ENCODE data around the gene LARP7. TPM values are rescaled to one million over a fixed set of nuclear protein-coding genes. Genes with fewer than 3 reads are reported as not detected.

Gene LARP7
- total and polyA plus RNA-seq, 2 donors (not counting 1 experiment from before 2014, with no cell fraction given), result 30.5 to 57.4 TPM

DNA sequence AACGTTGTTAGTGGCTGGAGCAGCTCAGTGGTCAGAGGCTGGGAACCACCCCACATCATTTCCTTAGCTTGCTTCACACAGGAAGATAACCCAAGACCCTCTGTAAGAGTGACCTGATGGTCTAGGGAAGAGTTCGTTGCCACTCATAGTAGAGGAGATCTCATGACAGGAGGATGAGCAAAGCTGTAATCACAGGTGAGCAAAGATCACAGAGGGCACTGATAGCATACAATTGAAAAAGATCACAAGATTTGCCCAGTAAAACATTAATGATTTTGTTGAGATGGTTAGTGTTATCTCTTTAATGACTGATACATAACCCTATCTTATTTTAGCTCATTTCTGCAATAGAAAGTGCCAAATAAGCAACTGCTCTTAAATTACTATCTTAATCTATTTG lies 44.1 kb downstream of the LARP7 start:
- no peak for DNase-seq
- 57% methylated on average over 1 of the region's 2 CpGs for WGBS (ENCODE audit: insufficient coverage)
- ChIA-PET POLR2A (no interaction called here), CTCF (no interaction called here)
- Histone ChIP-seq H3K27me3 (replicated peaks in 1 of 4; ENCODE audit: control extremely low read depth in 1 of 4, control insufficient read depth in 3 of 4, insufficient read depth in 4 of 4, low read length in 3 of 4) (no peaks in the 10 kb centered on the region), H3K9ac (ENCODE audit: low read length) (no peak overlapping the region), H4K20me1 (ENCODE audit: control insufficient read depth, insufficient read depth, low read length, poor library complexity, severe bottlenecking) (no peaks in the 10 kb centered on the region), H3K4me2 (replicated peaks; ENCODE audit: low read depth, low read length, poor library complexity, severe bottlenecking) (no peak overlapping the region), H3K27ac (ENCODE audit: low read length in 2 of 2) (no peak overlapping the region), H3K36me3 (replicated peaks in 1 of 2; ENCODE audit: control extremely low read depth in 1 of 2, control insufficient read depth in 1 of 2, extremely low read depth in 1 of 2, insufficient read depth in 2 of 2, low read length in 1 of 2) (no peaks in the 10 kb centered on the region), H2AFZ (ENCODE audit: insufficient read depth, low read depth, low read length, poor library complexity, severe bottlenecking) (no peak overlapping the region), H3K4me3 (ENCODE audit: control extremely low read depth in 1 of 5, extremely low read depth in 1 of 5, insufficient read depth in 1 of 5, low read depth in 2 of 5, low read length in 4 of 5) (no peak overlapping the region), H3K79me2 (ENCODE audit: control insufficient read depth, insufficient read depth, low read length) (no peaks in the 10 kb centered on the region), H3K9me3 (ENCODE audit: control extremely low read depth in 1 of 3, control insufficient read depth in 2 of 3, insufficient read depth in 1 of 3, low read length in 2 of 3) (no peaks in the 10 kb centered on the region), H3K4me1 (ENCODE audit: control insufficient read depth in 2 of 2, insufficient read depth in 2 of 2, low read length in 2 of 2) (no peaks in the 10 kb centered on the region)
- no peak overlapping the region for H3K27ac Mint-ChIP-seq
- no peaks in the 10 kb centered on the region for H3K4me1 Mint-ChIP-seq
- no peak for ATAC-seq (ENCODE audit: low read depth)
- H3K9me3 Mint-ChIP-seq (ENCODE audit: insufficient read depth), result no peaks in the 10 kb centered on the region
- intact Hi-C loops (cut with micrococcal nuclease), result no loop called here
- H3K4me3 Mint-ChIP-seq, result no peak overlapping the region
- peaks cover 3% of the 10 kb centered on the region for H3K27me3 Mint-ChIP-seq
- TF ChIP-seq, protein P1, sequence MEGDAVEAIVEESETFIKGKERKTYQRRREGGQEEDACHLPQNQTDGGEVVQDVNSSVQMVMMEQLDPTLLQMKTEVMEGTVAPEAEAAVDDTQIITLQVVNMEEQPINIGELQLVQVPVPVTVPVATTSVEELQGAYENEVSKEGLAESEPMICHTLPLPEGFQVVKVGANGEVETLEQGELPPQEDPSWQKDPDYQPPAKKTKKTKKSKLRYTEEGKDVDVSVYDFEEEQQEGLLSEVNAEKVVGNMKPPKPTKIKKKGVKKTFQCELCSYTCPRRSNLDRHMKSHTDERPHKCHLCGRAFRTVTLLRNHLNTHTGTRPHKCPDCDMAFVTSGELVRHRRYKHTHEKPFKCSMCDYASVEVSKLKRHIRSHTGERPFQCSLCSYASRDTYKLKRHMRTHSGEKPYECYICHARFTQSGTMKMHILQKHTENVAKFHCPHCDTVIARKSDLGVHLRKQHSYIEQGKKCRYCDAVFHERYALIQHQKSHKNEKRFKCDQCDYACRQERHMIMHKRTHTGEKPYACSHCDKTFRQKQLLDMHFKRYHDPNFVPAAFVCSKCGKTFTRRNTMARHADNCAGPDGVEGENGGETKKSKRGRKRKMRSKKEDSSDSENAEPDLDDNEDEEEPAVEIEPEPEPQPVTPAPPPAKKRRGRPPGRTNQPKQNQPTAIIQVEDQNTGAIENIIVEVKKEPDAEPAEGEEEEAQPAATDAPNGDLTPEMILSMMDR (IDR thresholded peaks at IDR 0.05), result no peak
- TF ChIP-seq EZH2 (IDR thresholded peaks at IDR 0.05; ENCODE audit: borderline replicate concordance, insufficient read depth, low read depth, low read length, poor library complexity, severe bottlenecking), result no peak

DNA sequence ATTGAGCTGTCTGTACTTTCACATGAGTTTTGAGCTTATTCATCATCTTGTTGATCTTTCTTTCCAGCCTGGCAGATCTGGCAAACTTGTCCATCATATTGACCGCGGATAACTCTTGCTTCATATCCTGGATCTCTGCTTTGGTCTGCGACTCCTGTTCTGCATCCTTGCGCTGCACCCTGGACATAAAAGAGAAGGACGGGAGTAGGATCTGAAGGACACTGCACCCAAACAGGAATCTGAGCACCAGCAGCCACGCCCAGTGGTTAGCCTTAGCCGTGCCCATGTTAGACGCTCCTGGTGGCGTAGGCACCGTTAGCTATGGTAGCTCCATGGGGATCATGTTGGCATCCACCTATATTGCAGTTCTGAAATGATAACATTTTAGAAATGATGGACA lies 56.6 kb downstream of the LARP7 start:
- no peak overlapping the region for H3K4me2 ChIP-seq (replicated peaks; ENCODE audit: low read depth, low read length, poor library complexity, severe bottlenecking)
- H3K9ac ChIP-seq (ENCODE audit: low read length), result no peak overlapping the region
- 98% methylated on average over 10 of the region's 10 CpGs for WGBS (ENCODE audit: insufficient coverage)
- POLR2A ChIA-PET, result no interaction called here
- no peaks in the 10 kb centered on the region for H3K36me3 ChIP-seq (replicated peaks in 1 of 2; ENCODE audit: control extremely low read depth in 1 of 2, control insufficient read depth in 1 of 2, extremely low read depth in 1 of 2, insufficient read depth in 2 of 2, low read length in 1 of 2)
- no peak overlapping the region for H3K4me3 ChIP-seq (ENCODE audit: control extremely low read depth in 1 of 5, extremely low read depth in 1 of 5, insufficient read depth in 1 of 5, low read depth in 2 of 5, low read length in 4 of 5)
- no peaks in the 10 kb centered on the region for H4K20me1 ChIP-seq (ENCODE audit: control insufficient read depth, insufficient read depth, low read length, poor library complexity, severe bottlenecking)
- DNase-seq (no peak), ATAC-seq (ENCODE audit: low read depth) (no peak)
- H3K79me2 ChIP-seq (ENCODE audit: control insufficient read depth, insufficient read depth, low read length), result no peaks in the 10 kb centered on the region
- peaks cover 8% of the 10 kb centered on the region for H3K27me3 Mint-ChIP-seq
- H3K9me3 ChIP-seq (ENCODE audit: control extremely low read depth in 1 of 3, control insufficient read depth in 2 of 3, insufficient read depth in 1 of 3, low read length in 2 of 3), result no peaks in the 10 kb centered on the region
- H2AFZ ChIP-seq (ENCODE audit: insufficient read depth, low read depth, low read length, poor library complexity, severe bottlenecking), result no peak overlapping the region
- no peaks in the 10 kb centered on the region for H3K27me3 ChIP-seq (replicated peaks in 1 of 4; ENCODE audit: control extremely low read depth in 1 of 4, control insufficient read depth in 3 of 4, insufficient read depth in 4 of 4, low read length in 3 of 4)
- intact Hi-C loops (cut with micrococcal nuclease), result no loop called here
- no peaks in the 10 kb centered on the region for H3K4me1 ChIP-seq (ENCODE audit: control insufficient read depth in 2 of 2, insufficient read depth in 2 of 2, low read length in 2 of 2)
- TF ChIP-seq, protein P1 (IDR thresholded peaks at IDR 0.05), result no peak
- TF ChIP-seq EZH2 (IDR thresholded peaks at IDR 0.05; ENCODE audit: borderline replicate concordance, insufficient read depth, low read depth, low read length, poor library complexity, severe bottlenecking), result no peak
- no peaks in the 10 kb centered on the region for H3K9me3 Mint-ChIP-seq (ENCODE audit: insufficient read depth)
- no peaks in the 10 kb centered on the region for H3K4me1 Mint-ChIP-seq
- no peak overlapping the region for H3K27ac ChIP-seq (ENCODE audit: low read length in 2 of 2)
- no peak overlapping the region for H3K27ac Mint-ChIP-seq
- CTCF ChIA-PET, result interaction anchor here (1.6 kb wide), 1 partner anchor 72 kb away, joined by 5 read pairs; no protein-coding TSS in a partner anchor
- H3K4me3 Mint-ChIP-seq, result no peak overlapping the region

Measured in B cell (primary cell).